ENCODE data around the gene GPR26. TPM values are rescaled to one million over a fixed set of nuclear protein-coding genes. Genes with fewer than 3 reads are reported as not detected.

Gene GPR26
- total RNA-seq, 1 experiment from 2014 or later, result 0.07 TPM

DNA sequence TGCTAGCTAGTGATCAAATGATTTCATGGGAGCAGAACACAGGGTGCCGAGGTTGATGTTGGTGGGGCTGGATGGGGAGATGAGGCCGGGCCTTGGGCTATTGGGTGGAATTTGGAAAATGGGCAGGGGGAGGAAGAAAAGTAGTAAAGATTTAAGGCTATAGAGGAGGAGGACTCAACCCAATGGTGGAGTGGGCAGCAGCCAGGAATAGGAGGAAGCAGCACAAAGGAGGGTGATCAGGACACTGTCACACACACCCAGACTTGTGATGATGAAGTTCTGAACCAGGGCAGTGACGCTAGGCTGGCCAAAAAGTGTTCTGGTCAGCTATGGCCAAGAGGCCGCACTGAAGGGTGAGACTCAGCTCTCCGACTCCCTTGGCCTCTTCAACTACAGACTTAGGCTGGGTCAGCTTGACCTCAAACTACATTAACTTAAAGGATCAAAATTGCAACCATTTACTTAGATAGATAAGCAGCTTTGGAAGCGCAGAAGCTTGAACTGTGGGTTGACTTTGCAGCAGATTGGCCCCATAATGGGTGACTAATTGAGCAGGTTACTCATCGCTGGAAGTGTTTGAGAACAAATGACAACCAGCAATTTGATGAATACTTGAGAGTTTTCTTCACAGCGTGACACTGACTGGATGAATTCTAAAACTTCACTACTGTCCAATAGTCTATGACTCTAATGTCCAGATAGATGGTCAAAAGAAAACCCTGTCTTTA is 29.4 kb upstream of the GPR26 start:
- TF ChIP-seq, protein P1, sequence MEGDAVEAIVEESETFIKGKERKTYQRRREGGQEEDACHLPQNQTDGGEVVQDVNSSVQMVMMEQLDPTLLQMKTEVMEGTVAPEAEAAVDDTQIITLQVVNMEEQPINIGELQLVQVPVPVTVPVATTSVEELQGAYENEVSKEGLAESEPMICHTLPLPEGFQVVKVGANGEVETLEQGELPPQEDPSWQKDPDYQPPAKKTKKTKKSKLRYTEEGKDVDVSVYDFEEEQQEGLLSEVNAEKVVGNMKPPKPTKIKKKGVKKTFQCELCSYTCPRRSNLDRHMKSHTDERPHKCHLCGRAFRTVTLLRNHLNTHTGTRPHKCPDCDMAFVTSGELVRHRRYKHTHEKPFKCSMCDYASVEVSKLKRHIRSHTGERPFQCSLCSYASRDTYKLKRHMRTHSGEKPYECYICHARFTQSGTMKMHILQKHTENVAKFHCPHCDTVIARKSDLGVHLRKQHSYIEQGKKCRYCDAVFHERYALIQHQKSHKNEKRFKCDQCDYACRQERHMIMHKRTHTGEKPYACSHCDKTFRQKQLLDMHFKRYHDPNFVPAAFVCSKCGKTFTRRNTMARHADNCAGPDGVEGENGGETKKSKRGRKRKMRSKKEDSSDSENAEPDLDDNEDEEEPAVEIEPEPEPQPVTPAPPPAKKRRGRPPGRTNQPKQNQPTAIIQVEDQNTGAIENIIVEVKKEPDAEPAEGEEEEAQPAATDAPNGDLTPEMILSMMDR (conservative IDR thresholded peaks at IDR 0.05), result no peak
- Histone ChIP-seq H3K79me1 (ENCODE audit: insufficient read depth, low read depth, low read length, poor library complexity, severe bottlenecking) (no peaks in the 10 kb centered on the region), H2AFZ (ENCODE audit: low read length) (no peak overlapping the region), H3K9me3 (ENCODE audit: control insufficient read depth, low read depth, low read length) (no peaks in the 10 kb centered on the region), H4K8ac (replicated peaks; ENCODE audit: insufficient read length, low read depth, low read length) (no peak overlapping the region), H4K5ac (ENCODE audit: insufficient read length, low read depth, low read length) (no peak overlapping the region), H3K4me1 (ENCODE audit: insufficient read depth, low read length) (peaks cover 11% of the 10 kb centered on the region), H3K79me2 (ENCODE audit: insufficient read depth, low read length) (no peaks in the 10 kb centered on the region), H2BK5ac (ENCODE audit: insufficient read length, low read length) (no peak overlapping the region), H3K27me3 (ENCODE audit: insufficient read depth, low read length) (no peaks in the 10 kb centered on the region), H4K20me1 (ENCODE audit: control insufficient read depth, insufficient read depth, insufficient read length) (no peaks in the 10 kb centered on the region), H3K4me2 (ENCODE audit: insufficient read depth, insufficient read length, low read length) (no peak overlapping the region), H3K18ac (ENCODE audit: insufficient read length, low read depth, low read length) (no peak overlapping the region), H2BK120ac (ENCODE audit: low read depth, low read length, poor library complexity, severe bottlenecking) (no peak overlapping the region), H3K27ac (ENCODE audit: insufficient read length, low read depth, low read length) (no peak overlapping the region), H3K9ac (ENCODE audit: extremely low read depth, insufficient read length, low read length) (no peak overlapping the region), H2BK12ac (ENCODE audit: insufficient read length, low read depth, low read length) (no peak overlapping the region), H2BK15ac (ENCODE audit: low read depth, low read length) (no peak overlapping the region), H3K56ac (ENCODE audit: insufficient read length, low read depth, low read length) (no peak overlapping the region), H3T11ph (ENCODE audit: low read length) (no peak overlapping the region), H4K91ac (ENCODE audit: insufficient read length, low read depth, low read length) (no peak overlapping the region), H3K4ac (ENCODE audit: low read depth, low read length) (no peak overlapping the region), H3K23me2 (ENCODE audit: insufficient read length, low read depth, low read length, poor library complexity, severe bottlenecking) (no peaks in the 10 kb centered on the region), H2BK20ac (ENCODE audit: low read depth, low read length, poor library complexity, severe bottlenecking) (no peak overlapping the region), H2AK5ac (ENCODE audit: insufficient read length, low read length) (no peak overlapping the region), H3K23ac (ENCODE audit: insufficient read length, low read depth, low read length) (no peak overlapping the region), H3K14ac (ENCODE audit: insufficient read depth, low read length) (no peak overlapping the region)
- H3K4me3 Mint-ChIP-seq, result no peak overlapping the region
- H3K27me3 Mint-ChIP-seq (ENCODE audit: low read depth), result peaks cover 17% of the 10 kb centered on the region
- H3K36me3 Mint-ChIP-seq (ENCODE audit: insufficient read depth in 1 of 3, low read depth in 3 of 3), result no peaks in the 10 kb centered on the region
- H3K9me3 Mint-ChIP-seq, result no peaks in the 10 kb centered on the region; a peak in 1 of 5 replicates
- no CpG with 5 or more reads among the region's 8 CpGs for WGBS (ENCODE audit: extremely low coverage, insufficient read length, low lambda C conversion rate)
- H3K27ac Mint-ChIP-seq, result no peak overlapping the region
- peaks cover 24 to 26% of the 10 kb centered on the region in 2 experiments for H3K4me1 Mint-ChIP-seq
- DNase-seq, result no peak

Data from H9 (cell line).